Measurements from ENCODE around the gene GSTM3. TPM values are rescaled to one million over a fixed set of nuclear protein-coding genes. Genes with fewer than 3 reads are reported as not detected.

The GSTM3 gene
- total and polyA plus RNA-seq, 7 donors: 10.1 to 79.8 (median 39.8) TPM

GRCh38 chr1:109730666-109731065 lies 10.2 kb downstream of the GSTM3 start:
- Histone ChIP-seq H3K9me3 (no peaks in the 10 kb centered on the region), H3K4me3 (no peak overlapping the region), H3K36me3 (ENCODE audit: insufficient read depth in 1 of 2, low read depth in 1 of 2) (peaks cover 3 to 6% of the 10 kb centered on the region in 2 donors), H3K27me3 (ENCODE audit: insufficient read depth in 3 of 3, low read length in 2 of 3) (no peaks in the 10 kb centered on the region), H3K4me1 (no peaks in the 10 kb centered on the region), H3K27ac (no peak overlapping the region)
- DNase-seq (no peak), ATAC-seq (no peak)
- 60 to 65% (median 64%) methylated on average over 6 of the region's 6 CpGs for WGBS, 3 donors
- intact Hi-C loops (cut with DNase I): no loop called here
- no peak for TF ChIP-seq CTCF (IDR thresholded peaks at IDR 0.05)

GRCh38 chr1:109728870-109729269 lies 12.0 kb downstream of the GSTM3 start:
- no peak for TF ChIP-seq CTCF (IDR thresholded peaks at IDR 0.05)
- Histone ChIP-seq H3K4me1 (no peaks in the 10 kb centered on the region), H3K27ac (no peak overlapping the region), H3K36me3 (ENCODE audit: insufficient read depth in 1 of 2, low read depth in 1 of 2) (no peaks in the 10 kb centered on the region), H3K27me3 (ENCODE audit: insufficient read depth in 3 of 3, low read length in 2 of 3) (no peaks in the 10 kb centered on the region), H3K9me3 (no peaks in the 10 kb centered on the region), H3K4me3 (no peak overlapping the region)
- DNase-seq (no peak), ATAC-seq (no peak)
- 90 to 97% (median 96%) methylated on average over 7 of the region's 7 CpGs for WGBS, 3 donors
- intact Hi-C loops (cut with DNase I): no loop called here

GRCh38 chr1:109726728-109727373 lies 14.0 kb downstream of the GSTM3 start:
- no peak for TF ChIP-seq CTCF (IDR thresholded peaks at IDR 0.05)
- Histone ChIP-seq H3K36me3 (ENCODE audit: insufficient read depth in 1 of 2, low read depth in 1 of 2) (no peaks in the 10 kb centered on the region), H3K9me3 (no peaks in the 10 kb centered on the region), H3K27ac (no peak overlapping the region), H3K27me3 (ENCODE audit: insufficient read depth in 3 of 3, low read length in 2 of 3) (no peaks in the 10 kb centered on the region), H3K4me3 (no peak overlapping the region), H3K4me1 (no peaks in the 10 kb centered on the region)
- DNase-seq (no peak), ATAC-seq (no peak)
- intact Hi-C loops (cut with DNase I): no loop called here
- WGBS, 3 donors: 79 to 83% (median 82%) methylated on average over 12 of the region's 12 CpGs

- intact Hi-C loops (cut with DNase I): no loop called here
- no peak overlapping the region for H3K27ac ChIP-seq
- DNase-seq: no peak
- ATAC-seq: no peak
- no peak overlapping the region for H3K4me3 ChIP-seq
- H3K9me3 ChIP-seq: no peaks in the 10 kb centered on the region
- WGBS, 3 donors: 69 to 91% (median 76%) methylated on average over 1 of the region's 1 CpG
- no peak for TF ChIP-seq CTCF (IDR thresholded peaks at IDR 0.05)
- H3K27me3 ChIP-seq (ENCODE audit: insufficient read depth in 3 of 3, low read length in 2 of 3): no peaks in the 10 kb centered on the region
- H3K4me1 ChIP-seq: no peaks in the 10 kb centered on the region
- no peaks in the 10 kb centered on the region for H3K36me3 ChIP-seq (ENCODE audit: insufficient read depth in 1 of 2, low read depth in 1 of 2)
Observed at GRCh38 chr1:109726007-109726406, 14.8 kb downstream of the GSTM3 start.

- Histone ChIP-seq H3K4me3 (no peak overlapping the region), H3K4me1 (no peaks in the 10 kb centered on the region), H3K27ac (no peak overlapping the region), H3K36me3 (ENCODE audit: insufficient read depth in 1 of 2, low read depth in 1 of 2) (no peaks in the 10 kb centered on the region), H3K27me3 (ENCODE audit: insufficient read depth in 3 of 3, low read length in 2 of 3) (no peaks in the 10 kb centered on the region), H3K9me3 (no peaks in the 10 kb centered on the region)
- TF ChIP-seq CTCF (IDR thresholded peaks at IDR 0.05): no peak
- 89 to 91% (median 90%) methylated on average over 4 of the region's 4 CpGs for WGBS, 3 donors
- DNase-seq (no peak), ATAC-seq (no peak)
- intact Hi-C loops (cut with DNase I): no loop called here
Observed at GRCh38 chr1:109725510-109725909, 15.3 kb downstream of the GSTM3 start.

All from psoas muscle (tissue), 8 donors.